ENCODE data around the gene ZNF672. TPM values are rescaled to one million over a fixed set of nuclear protein-coding genes. Genes with fewer than 3 reads are reported as not detected.
"Not testable (repeated sequence)": the region's sequence is repeated elsewhere in the genome, so short reads cannot be mapped to it uniquely, and the experiment has no call there.

Gene ZNF672
- total RNA-seq, 1 donor from 2014 or later: 29.8 TPM

DNA sequence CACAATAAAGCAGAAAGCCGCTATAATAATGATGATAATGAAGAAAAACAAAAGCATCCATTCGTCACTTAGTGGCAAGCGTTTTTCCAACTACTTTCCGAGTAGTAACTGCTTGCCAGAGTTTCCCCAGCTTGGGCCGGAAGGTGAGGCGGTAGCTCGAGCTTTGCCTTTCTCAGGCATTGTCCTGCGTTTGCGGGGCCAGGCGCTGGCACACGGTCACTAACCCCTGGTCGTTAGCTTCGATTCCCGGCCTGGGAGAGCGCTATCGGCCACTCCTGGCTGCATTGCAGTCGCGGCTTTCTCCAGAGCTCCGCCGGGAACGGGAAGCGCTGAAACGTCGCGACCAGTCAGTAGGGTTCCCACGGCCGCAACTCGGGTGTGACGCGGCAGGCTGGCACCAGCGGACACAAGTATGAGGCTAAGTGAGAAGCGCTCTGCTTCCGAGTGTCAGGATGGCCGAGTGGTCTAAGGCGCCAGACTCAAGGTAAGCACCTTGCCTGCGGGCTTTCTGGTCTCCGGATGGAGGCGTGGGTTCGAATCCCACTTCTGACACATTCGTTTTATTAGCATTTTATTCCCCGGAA is 35.5 kb downstream of the ZNF672 start:
- DNase-seq (ENCODE audit: low spot score): peak; percentile 99
- H3K4me3 Mint-ChIP-seq (ENCODE audit: unreplicated experiment): peak overlapping the region; percentile 96
- peaks cover 5% of the 10 kb centered on the region for H3K4me1 Mint-ChIP-seq (ENCODE audit: unreplicated experiment)
- no peaks in the 10 kb centered on the region for H3K9me3 Mint-ChIP-seq (ENCODE audit: unreplicated experiment)
- peak overlapping the region; percentile 97 for H3K27ac Mint-ChIP-seq (ENCODE audit: unreplicated experiment)
- TF ChIP-seq, protein P1, sequence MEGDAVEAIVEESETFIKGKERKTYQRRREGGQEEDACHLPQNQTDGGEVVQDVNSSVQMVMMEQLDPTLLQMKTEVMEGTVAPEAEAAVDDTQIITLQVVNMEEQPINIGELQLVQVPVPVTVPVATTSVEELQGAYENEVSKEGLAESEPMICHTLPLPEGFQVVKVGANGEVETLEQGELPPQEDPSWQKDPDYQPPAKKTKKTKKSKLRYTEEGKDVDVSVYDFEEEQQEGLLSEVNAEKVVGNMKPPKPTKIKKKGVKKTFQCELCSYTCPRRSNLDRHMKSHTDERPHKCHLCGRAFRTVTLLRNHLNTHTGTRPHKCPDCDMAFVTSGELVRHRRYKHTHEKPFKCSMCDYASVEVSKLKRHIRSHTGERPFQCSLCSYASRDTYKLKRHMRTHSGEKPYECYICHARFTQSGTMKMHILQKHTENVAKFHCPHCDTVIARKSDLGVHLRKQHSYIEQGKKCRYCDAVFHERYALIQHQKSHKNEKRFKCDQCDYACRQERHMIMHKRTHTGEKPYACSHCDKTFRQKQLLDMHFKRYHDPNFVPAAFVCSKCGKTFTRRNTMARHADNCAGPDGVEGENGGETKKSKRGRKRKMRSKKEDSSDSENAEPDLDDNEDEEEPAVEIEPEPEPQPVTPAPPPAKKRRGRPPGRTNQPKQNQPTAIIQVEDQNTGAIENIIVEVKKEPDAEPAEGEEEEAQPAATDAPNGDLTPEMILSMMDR (IDR thresholded peaks at IDR 0.05; ENCODE audit: unreplicated experiment): no peak
- peaks cover 11% of the 10 kb centered on the region for H3K36me3 Mint-ChIP-seq (ENCODE audit: low read depth, unreplicated experiment)
- peaks cover 14% of the 10 kb centered on the region for H3K27me3 Mint-ChIP-seq (ENCODE audit: unreplicated experiment)

- TF ChIP-seq, protein P1 (IDR thresholded peaks at IDR 0.05; ENCODE audit: unreplicated experiment): no peak
- H3K4me3 Mint-ChIP-seq (ENCODE audit: unreplicated experiment): peak overlapping the region; percentile 96
- H3K4me1 Mint-ChIP-seq (ENCODE audit: unreplicated experiment): peaks cover 5% of the 10 kb centered on the region
- peaks cover 14% of the 10 kb centered on the region for H3K27me3 Mint-ChIP-seq (ENCODE audit: unreplicated experiment)
- H3K36me3 Mint-ChIP-seq (ENCODE audit: low read depth, unreplicated experiment): peaks cover 11% of the 10 kb centered on the region
- no peaks in the 10 kb centered on the region for H3K9me3 Mint-ChIP-seq (ENCODE audit: unreplicated experiment)
- H3K27ac Mint-ChIP-seq (ENCODE audit: unreplicated experiment): peak overlapping the region; percentile 97
- DNase-seq (ENCODE audit: low spot score): peak; percentile 79
These were observed 36.0 kb downstream of the ZNF672 start for GRCh38 chr1:248873993-248874533.

DNA sequence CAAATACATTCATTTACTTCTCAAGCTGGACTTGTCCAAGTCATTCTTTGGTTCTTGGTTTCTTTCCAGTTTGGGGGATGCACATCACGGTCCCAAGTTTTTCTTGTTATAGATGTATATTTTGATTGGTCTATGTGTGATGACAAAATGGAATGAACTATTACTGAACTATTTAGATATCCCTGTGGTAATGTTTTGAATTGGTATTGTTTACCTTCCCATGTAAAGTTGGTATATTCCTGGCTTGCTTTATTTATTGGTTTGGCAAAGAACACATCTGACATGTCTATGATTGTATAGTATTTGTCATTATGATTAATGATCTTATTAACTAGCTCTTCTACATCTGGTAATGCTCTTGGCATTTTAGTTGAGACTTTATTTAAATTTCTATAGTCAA is 43.2 kb downstream of the ZNF672 start:
- no peaks in the 10 kb centered on the region for H3K27me3 Mint-ChIP-seq (ENCODE audit: unreplicated experiment)
- no peak overlapping the region for H3K27ac Mint-ChIP-seq (ENCODE audit: unreplicated experiment)
- peaks cover 17% of the 10 kb centered on the region for H3K4me1 Mint-ChIP-seq (ENCODE audit: unreplicated experiment)
- no peaks in the 10 kb centered on the region for H3K36me3 Mint-ChIP-seq (ENCODE audit: low read depth, unreplicated experiment)
- H3K4me3 Mint-ChIP-seq (ENCODE audit: unreplicated experiment): no peak overlapping the region
- H3K9me3 Mint-ChIP-seq (ENCODE audit: unreplicated experiment): no peaks in the 10 kb centered on the region
- TF ChIP-seq, protein P1 (IDR thresholded peaks at IDR 0.05; ENCODE audit: unreplicated experiment): no peak
- DNase-seq (ENCODE audit: low spot score): no peak

DNA sequence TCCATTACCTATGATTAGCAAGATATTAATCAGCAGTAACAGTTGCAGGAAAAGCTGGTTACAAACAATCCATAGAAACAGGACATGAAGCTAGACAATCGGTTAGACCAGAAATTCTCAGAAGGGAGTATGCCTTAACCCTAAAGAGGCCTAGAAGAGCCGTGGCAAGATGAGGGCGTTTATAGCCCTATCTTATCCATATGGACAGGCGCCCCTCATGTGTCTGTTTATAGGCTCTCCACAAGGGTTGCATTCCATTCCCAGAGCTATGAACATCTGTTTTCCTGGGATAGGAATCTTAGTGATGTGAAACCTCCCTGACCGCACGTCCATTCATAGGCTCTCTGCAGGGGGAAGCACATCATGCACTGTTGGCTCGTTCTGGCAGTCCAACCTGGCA is 44.4 kb downstream of the ZNF672 start:
- not testable (repeated sequence) for DNase-seq (ENCODE audit: low spot score); H3K4me3 Mint-ChIP-seq (ENCODE audit: unreplicated experiment); H3K27ac Mint-ChIP-seq (ENCODE audit: unreplicated experiment); H3K36me3 Mint-ChIP-seq (ENCODE audit: low read depth, unreplicated experiment); H3K27me3 Mint-ChIP-seq (ENCODE audit: unreplicated experiment); H3K9me3 Mint-ChIP-seq (ENCODE audit: unreplicated experiment)
- H3K4me1 Mint-ChIP-seq (ENCODE audit: unreplicated experiment): peaks cover 22% of the 10 kb centered on the region

DNA sequence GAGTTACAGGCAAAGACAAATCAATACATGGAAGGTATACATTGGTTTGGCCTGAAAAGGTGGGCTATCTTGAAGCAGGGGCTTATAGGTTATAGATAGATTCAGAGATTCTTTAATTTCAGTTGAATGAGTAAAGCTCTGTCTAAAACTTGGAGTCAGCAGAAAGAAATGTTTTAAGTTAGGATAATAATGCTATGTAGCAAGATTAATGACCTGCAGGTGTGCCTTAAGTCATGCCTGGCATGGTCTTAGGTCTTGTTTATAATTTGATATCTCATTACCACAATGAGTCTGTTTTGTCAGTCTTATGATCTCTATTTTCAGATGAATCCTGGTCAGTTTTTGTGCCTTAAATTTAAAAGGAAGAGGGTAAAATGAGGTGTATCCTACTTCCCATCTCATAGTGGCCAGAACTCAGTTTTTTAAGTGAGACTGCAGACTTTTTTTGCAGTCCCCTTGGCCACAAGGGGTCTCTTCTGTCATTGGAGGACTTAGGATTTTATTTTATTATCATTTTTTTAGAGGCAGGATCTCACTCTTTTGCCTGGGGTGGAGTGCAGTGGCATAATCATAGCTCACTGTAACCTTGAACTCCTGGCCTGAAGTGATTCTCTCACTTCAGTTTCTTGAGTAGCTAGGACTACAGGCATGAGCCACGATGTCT is 46.7 kb downstream of the ZNF672 start:
- Mint-ChIP-seq H3K27ac (ENCODE audit: unreplicated experiment) (no peak overlapping the region), H3K9me3 (ENCODE audit: unreplicated experiment) (no peaks in the 10 kb centered on the region), H3K4me1 (ENCODE audit: unreplicated experiment) (peaks cover 27% of the 10 kb centered on the region), H3K4me3 (ENCODE audit: unreplicated experiment) (no peak overlapping the region), H3K36me3 (ENCODE audit: low read depth, unreplicated experiment) (no peaks in the 10 kb centered on the region), H3K27me3 (ENCODE audit: unreplicated experiment) (peaks cover 3% of the 10 kb centered on the region)
- DNase-seq (ENCODE audit: low spot score): no peak
- TF ChIP-seq, protein P1 (IDR thresholded peaks at IDR 0.05; ENCODE audit: unreplicated experiment): peak; percentile 27
